Measurements from ENCODE around the gene AKR1B1.

AKR1B1 gene

GRCh38 chr7:134433430-134433829, 25.5 kb downstream of the AKR1B1 start:
- DNase-seq, result no peak
- no peak for TF ChIP-seq EZH2 (optimal IDR thresholded peaks at IDR 0.05; ENCODE audit: low read depth, low read length)
- no peak for TF ChIP-seq EZH2phosphoT487 (IDR thresholded peaks at IDR 0.05; ENCODE audit: low read length)
- no peaks in the 10 kb centered on the region for H3K36me3 ChIP-seq (replicated peaks; ENCODE audit: insufficient read depth, low read length)
- H3K9me2 ChIP-seq (replicated peaks; ENCODE audit: insufficient read depth, low read length), result no peaks in the 10 kb centered on the region
- H4K20me1 ChIP-seq (ENCODE audit: insufficient read depth, low read length), result no peaks in the 10 kb centered on the region
- peaks cover 26% of the 10 kb centered on the region for H3K4me1 ChIP-seq (ENCODE audit: low read length)
- H3F3A ChIP-seq (ENCODE audit: insufficient read depth, low read length), result peaks cover 13% of the 10 kb centered on the region; the same call in 1 of the 2 replicates
- no peaks in the 10 kb centered on the region for H3K27me3 ChIP-seq (replicated peaks; ENCODE audit: insufficient read depth, low read length)
- H3K9me3 ChIP-seq (replicated peaks; ENCODE audit: insufficient read depth, low read length), result no peaks in the 10 kb centered on the region
- no peak overlapping the region for H3K27ac ChIP-seq (ENCODE audit: low read length)
- H3K79me2 ChIP-seq (ENCODE audit: low read length), result no peaks in the 10 kb centered on the region
- no peak overlapping the region for H3K4me3 ChIP-seq (ENCODE audit: low read length)
- H3K9ac ChIP-seq (ENCODE audit: low read length), result no peak overlapping the region
- H2AFZ ChIP-seq (ENCODE audit: low read length), result peak overlapping the region; percentile 94; the same call in 1 of the 2 replicates
- H3K4me2 ChIP-seq (ENCODE audit: low read depth, low read length), result peak overlapping the region; percentile 95; the same call in 1 of the 2 replicates

DNA sequence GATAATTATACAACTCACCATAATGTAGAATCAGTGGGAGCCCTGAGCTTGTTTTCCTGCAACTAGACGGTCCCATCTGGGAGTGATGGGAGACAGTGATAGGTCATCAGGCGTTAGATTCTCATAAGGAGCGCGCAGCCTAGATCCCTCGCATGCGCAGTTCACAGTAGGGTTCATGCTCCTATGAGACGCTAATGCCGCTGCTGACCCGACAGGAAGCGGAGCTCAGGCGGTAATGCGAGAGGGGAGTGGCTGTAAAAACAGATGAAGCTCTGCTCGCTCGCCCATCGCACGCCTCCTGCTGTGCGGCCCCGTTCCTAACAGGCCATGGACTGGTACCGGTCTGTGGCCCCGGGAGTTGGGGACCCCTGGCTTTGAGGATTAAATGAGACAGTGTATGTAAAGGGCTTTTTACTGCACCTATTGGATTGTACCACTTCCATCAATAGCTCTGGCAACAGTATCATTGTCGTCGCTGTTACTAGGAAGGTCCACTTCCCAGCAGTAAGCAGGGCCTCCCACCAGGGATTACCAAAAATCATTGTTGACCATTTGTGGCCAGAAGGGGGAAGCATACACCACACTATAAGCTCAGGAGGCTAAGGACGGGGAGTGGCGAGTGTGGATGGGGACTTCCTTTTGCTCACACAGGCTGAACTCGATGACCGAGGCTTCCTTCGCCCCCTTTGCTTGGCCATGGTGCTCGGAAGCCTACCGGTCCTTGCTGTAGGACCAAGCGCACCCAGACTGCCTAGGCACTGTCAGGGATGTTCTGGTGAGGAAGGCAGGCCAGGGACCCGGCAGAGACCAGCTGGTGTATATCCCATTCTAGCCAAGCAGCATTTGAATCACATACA, 26.4 kb downstream of the AKR1B1 start:
- no peaks in the 10 kb centered on the region for H3K79me2 ChIP-seq (ENCODE audit: low read length)
- peak; percentile 98 for DNase-seq
- peaks cover 26% of the 10 kb centered on the region for H3K4me1 ChIP-seq (ENCODE audit: low read length)
- H3K27ac ChIP-seq (ENCODE audit: low read length), result peak overlapping the region; percentile 50; the same call in 1 of the 2 replicates
- TF ChIP-seq EZH2phosphoT487 (IDR thresholded peaks at IDR 0.05; ENCODE audit: low read length), result no peak
- no peak for TF ChIP-seq EZH2 (optimal IDR thresholded peaks at IDR 0.05; ENCODE audit: low read depth, low read length)
- peak; percentile 91 for TF ChIP-seq CTCF (IDR thresholded peaks at IDR 0.05; ENCODE audit: low read length)
- H2AFZ ChIP-seq (ENCODE audit: low read length), result peak overlapping the region; percentile 94
- H4K20me1 ChIP-seq (ENCODE audit: insufficient read depth, low read length), result no peaks in the 10 kb centered on the region
- peak overlapping the region; percentile 35; the same call in 1 of the 2 replicates for H3K9ac ChIP-seq (ENCODE audit: low read length)
- peak overlapping the region; percentile 95 for H3K4me2 ChIP-seq (ENCODE audit: low read depth, low read length)
- H3K4me3 ChIP-seq (ENCODE audit: low read length), result peak overlapping the region; percentile 60
- no peaks in the 10 kb centered on the region for H3K9me2 ChIP-seq (replicated peaks; ENCODE audit: insufficient read depth, low read length)
- no peaks in the 10 kb centered on the region for H3K36me3 ChIP-seq (replicated peaks; ENCODE audit: insufficient read depth, low read length)
- H3K27me3 ChIP-seq (replicated peaks; ENCODE audit: insufficient read depth, low read length), result no peaks in the 10 kb centered on the region
- peaks cover 13% of the 10 kb centered on the region; the same call in 1 of the 2 replicates for H3F3A ChIP-seq (ENCODE audit: insufficient read depth, low read length)
- no peaks in the 10 kb centered on the region for H3K9me3 ChIP-seq (replicated peaks; ENCODE audit: insufficient read depth, low read length)

GRCh38 chr7:134431815-134432214, 27.1 kb downstream of the AKR1B1 start:
- Histone ChIP-seq H3K36me3 (replicated peaks; ENCODE audit: insufficient read depth, low read length) (no peaks in the 10 kb centered on the region), H3K4me1 (ENCODE audit: low read length) (peaks cover 26% of the 10 kb centered on the region), H3K9me3 (replicated peaks; ENCODE audit: insufficient read depth, low read length) (no peaks in the 10 kb centered on the region), H3F3A (ENCODE audit: insufficient read depth, low read length) (peaks cover 13% of the 10 kb centered on the region; the same call in 1 of the 2 replicates), H3K4me3 (ENCODE audit: low read length) (peak overlapping the region; percentile 60; the same call in 1 of the 2 replicates), H2AFZ (ENCODE audit: low read length) (peak overlapping the region; percentile 94), H3K4me2 (ENCODE audit: low read depth, low read length) (peak overlapping the region; percentile 95; the same call in 1 of the 2 replicates), H3K79me2 (ENCODE audit: low read length) (no peaks in the 10 kb centered on the region), H3K9ac (ENCODE audit: low read length) (no peak overlapping the region), H4K20me1 (ENCODE audit: insufficient read depth, low read length) (no peaks in the 10 kb centered on the region), H3K9me2 (replicated peaks; ENCODE audit: insufficient read depth, low read length) (no peaks in the 10 kb centered on the region), H3K27me3 (replicated peaks; ENCODE audit: insufficient read depth, low read length) (no peaks in the 10 kb centered on the region), H3K27ac (ENCODE audit: low read length) (no peak overlapping the region; the same call in 1 of the 2 replicates)
- no peak for DNase-seq
- TF ChIP-seq EZH2 (optimal IDR thresholded peaks at IDR 0.05; ENCODE audit: low read depth, low read length), result no peak
- TF ChIP-seq EZH2phosphoT487 (IDR thresholded peaks at IDR 0.05; ENCODE audit: low read length), result no peak
- TF ChIP-seq CTCF (IDR thresholded peaks at IDR 0.05; ENCODE audit: low read length), result no peak
